ENCODE results near the gene FIS1.

- TF ChIP-seq CTCF (IDR thresholded peaks at IDR 0.05) (no peak), MAX (IDR thresholded peaks at IDR 0.05; ENCODE audit: low read depth) (no peak), USF2 (IDR thresholded peaks at IDR 0.05; ENCODE audit: borderline replicate concordance, low read depth, low read length) (no peak), EP300 (IDR thresholded peaks at IDR 0.05; ENCODE audit: borderline replicate concordance in 1 of 2, low read depth in 1 of 2, low read length in 1 of 2) (no peak), USF1 (IDR thresholded peaks at IDR 0.05; ENCODE audit: borderline replicate concordance, low read depth) (no peak), TAF1 (IDR thresholded peaks at IDR 0.05; ENCODE audit: borderline replicate concordance, low read depth, low read length) (no peak), RFX5 (IDR thresholded peaks at IDR 0.05; ENCODE audit: low read length) (no peak), POLR2AphosphoS5 (IDR thresholded peaks at IDR 0.05; ENCODE audit: low read depth, low read length) (no peak), EZH2phosphoT487 (IDR thresholded peaks at IDR 0.05; ENCODE audit: borderline replicate concordance, low read depth) (no peak), YY1 (IDR thresholded peaks at IDR 0.05; ENCODE audit: low read depth) (no peak), NRF1 (IDR thresholded peaks at IDR 0.05; ENCODE audit: low read depth, low read length) (no peak), SMC3 (IDR thresholded peaks at IDR 0.05; ENCODE audit: low read depth, low read length) (no peak)
- TF ChIP-seq, protein P1, sequence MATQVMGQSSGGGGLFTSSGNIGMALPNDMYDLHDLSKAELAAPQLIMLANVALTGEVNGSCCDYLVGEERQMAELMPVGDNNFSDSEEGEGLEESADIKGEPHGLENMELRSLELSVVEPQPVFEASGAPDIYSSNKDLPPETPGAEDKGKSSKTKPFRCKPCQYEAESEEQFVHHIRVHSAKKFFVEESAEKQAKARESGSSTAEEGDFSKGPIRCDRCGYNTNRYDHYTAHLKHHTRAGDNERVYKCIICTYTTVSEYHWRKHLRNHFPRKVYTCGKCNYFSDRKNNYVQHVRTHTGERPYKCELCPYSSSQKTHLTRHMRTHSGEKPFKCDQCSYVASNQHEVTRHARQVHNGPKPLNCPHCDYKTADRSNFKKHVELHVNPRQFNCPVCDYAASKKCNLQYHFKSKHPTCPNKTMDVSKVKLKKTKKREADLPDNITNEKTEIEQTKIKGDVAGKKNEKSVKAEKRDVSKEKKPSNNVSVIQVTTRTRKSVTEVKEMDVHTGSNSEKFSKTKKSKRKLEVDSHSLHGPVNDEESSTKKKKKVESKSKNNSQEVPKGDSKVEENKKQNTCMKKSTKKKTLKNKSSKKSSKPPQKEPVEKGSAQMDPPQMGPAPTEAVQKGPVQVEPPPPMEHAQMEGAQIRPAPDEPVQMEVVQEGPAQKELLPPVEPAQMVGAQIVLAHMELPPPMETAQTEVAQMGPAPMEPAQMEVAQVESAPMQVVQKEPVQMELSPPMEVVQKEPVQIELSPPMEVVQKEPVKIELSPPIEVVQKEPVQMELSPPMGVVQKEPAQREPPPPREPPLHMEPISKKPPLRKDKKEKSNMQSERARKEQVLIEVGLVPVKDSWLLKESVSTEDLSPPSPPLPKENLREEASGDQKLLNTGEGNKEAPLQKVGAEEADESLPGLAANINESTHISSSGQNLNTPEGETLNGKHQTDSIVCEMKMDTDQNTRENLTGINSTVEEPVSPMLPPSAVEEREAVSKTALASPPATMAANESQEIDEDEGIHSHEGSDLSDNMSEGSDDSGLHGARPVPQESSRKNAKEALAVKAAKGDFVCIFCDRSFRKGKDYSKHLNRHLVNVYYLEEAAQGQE (IDR thresholded peaks at IDR 0.05; ENCODE audit: low read depth, low read length): no peak
- TF ChIP-seq, protein P2, sequence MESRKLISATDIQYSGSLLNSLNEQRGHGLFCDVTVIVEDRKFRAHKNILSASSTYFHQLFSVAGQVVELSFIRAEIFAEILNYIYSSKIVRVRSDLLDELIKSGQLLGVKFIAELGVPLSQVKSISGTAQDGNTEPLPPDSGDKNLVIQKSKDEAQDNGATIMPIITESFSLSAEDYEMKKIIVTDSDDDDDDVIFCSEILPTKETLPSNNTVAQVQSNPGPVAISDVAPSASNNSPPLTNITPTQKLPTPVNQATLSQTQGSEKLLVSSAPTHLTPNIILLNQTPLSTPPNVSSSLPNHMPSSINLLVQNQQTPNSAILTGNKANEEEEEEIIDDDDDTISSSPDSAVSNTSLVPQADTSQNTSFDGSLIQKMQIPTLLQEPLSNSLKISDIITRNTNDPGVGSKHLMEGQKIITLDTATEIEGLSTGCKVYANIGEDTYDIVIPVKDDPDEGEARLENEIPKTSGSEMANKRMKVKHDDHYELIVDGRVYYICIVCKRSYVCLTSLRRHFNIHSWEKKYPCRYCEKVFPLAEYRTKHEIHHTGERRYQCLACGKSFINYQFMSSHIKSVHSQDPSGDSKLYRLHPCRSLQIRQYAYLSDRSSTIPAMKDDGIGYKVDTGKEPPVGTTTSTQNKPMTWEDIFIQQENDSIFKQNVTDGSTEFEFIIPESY (IDR thresholded peaks at IDR 0.05; ENCODE audit: borderline replicate concordance, low read depth): no peak
These were observed 21.4 kb downstream of the FIS1 start for GRCh38 chr7:101223528-101223927.

All from SK-N-SH (cell line).